K562 (cell line): ENCODE data around the gene NEFH. TPM values are rescaled to one million over a fixed set of nuclear protein-coding genes. Genes with fewer than 3 reads are reported as not detected.

Experiments
- MCM3 ChIP-seq: fragments of 450-650 bp; IDR thresholded peaks from 2 replicates; pipeline ENCODE4 v1.6.1; 2016
- RAD51 ChIP-seq: fragments of 450-650 bp; IDR thresholded peaks from 2 replicates; pipeline ENCODE4 v1.7.1; 2016; ENCODE audit warnings: low read depth, mild to moderate bottlenecking, borderline replicate concordance
- TBL1XR1 ChIP-seq, 2 experiments: IDR thresholded peaks; 2 replicates each; pipeline ENCODE4 v1.6.1; 2012; ENCODE audit warnings: improper control_type of control experiment in 2 of 2, low read length in 2 of 2, mild to moderate bottlenecking in 1 of 2
- polyA plus RNA-seq, 8 experiments: library from polyadenylated mRNA; depleted of rRNA in 4 of 8; stranded (reverse) in 5 of 8; unstranded in 3 of 8; fragments of >200 nt; fragmentation: Nextera tagmentation in 2 of 8; fragmentation: Illumina TruSeq in 1 of 8; extraction: Ambion mirVana in 2 of 8; extraction: Trizol in 1 of 8; gene quantifications; 2 replicates each; pipeline versions ENCODE4 v1.2.1 to v1.2.3, GENCODE V29; 2011 to 2014; ENCODE audit warnings: inconsistent platforms in 1 of 8, missing spikeins in 1 of 8
- total RNA-seq, 7 experiments: library from RNA; depleted of rRNA in 6 of 7; stranded (reverse); fragments of >200 nt in 6 of 7; fragmentation: Illumina TruSeq in 2 of 7; extraction: Trizol in 2 of 7; gene quantifications; 2 replicates each; pipeline versions ENCODE4 v1.2.1 to v1.2.3, GENCODE V29; 2011 to 2021; ENCODE audit warnings: low replicate concordance in 1 of 7
- TF ChIP-seq, protein P1 (sequence below): fragments of 450-650 bp; IDR thresholded peaks from 2 replicates; pipeline ENCODE4 v1.6.1; 2016; ENCODE audit warnings: borderline replicate concordance
- TF ChIP-seq, protein P2 (sequence below): fragments of 450-650 bp; IDR thresholded peaks from 2 replicates; pipeline ENCODE4 v1.6.1; 2016; ENCODE audit warnings: mild to moderate bottlenecking, moderate library complexity

NEFH gene
- total and polyA plus RNA-seq, 9 of the 15 experiments (the other 6 are each of a cell fraction or from before 2014, with no cell fraction given) = 2.3 to 26.9 (median 10.8) TPM

DNA sequence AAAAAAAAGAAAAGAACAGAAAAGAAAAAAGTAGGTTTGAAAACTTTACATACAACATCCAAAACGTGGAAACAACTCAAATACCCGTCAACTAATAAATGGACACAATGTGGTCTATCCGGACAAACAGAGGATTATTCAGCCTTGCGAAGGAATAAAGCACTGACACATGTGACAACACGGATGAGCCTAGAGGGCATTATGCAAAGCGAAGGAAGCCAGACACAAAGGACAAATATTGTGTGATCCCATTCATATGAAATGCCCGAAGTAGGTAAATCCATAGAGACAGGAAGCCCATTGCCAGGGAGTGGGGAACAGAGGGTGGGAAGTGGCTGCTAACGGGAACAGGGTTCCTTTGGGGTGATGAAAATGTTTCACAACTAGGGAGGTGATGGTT is 29.8 kb upstream of the NEFH start (continued):
- TF ChIP-seq, protein P1, sequence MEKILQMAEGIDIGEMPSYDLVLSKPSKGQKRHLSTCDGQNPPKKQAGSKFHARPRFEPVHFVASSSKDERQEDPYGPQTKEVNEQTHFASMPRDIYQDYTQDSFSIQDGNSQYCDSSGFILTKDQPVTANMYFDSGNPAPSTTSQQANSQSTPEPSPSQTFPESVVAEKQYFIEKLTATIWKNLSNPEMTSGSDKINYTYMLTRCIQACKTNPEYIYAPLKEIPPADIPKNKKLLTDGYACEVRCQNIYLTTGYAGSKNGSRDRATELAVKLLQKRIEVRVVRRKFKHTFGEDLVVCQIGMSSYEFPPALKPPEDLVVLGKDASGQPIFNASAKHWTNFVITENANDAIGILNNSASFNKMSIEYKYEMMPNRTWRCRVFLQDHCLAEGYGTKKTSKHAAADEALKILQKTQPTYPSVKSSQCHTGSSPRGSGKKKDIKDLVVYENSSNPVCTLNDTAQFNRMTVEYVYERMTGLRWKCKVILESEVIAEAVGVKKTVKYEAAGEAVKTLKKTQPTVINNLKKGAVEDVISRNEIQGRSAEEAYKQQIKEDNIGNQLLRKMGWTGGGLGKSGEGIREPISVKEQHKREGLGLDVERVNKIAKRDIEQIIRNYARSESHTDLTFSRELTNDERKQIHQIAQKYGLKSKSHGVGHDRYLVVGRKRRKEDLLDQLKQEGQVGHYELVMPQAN = no peak
- TF ChIP-seq MCM3 = no peak
- no peak for TF ChIP-seq TBL1XR1 (IDR thresholded peaks at IDR 0.05; ENCODE audit: low read length in 2 of 2)
- no peak for TF ChIP-seq RAD51
- TF ChIP-seq, protein P2, sequence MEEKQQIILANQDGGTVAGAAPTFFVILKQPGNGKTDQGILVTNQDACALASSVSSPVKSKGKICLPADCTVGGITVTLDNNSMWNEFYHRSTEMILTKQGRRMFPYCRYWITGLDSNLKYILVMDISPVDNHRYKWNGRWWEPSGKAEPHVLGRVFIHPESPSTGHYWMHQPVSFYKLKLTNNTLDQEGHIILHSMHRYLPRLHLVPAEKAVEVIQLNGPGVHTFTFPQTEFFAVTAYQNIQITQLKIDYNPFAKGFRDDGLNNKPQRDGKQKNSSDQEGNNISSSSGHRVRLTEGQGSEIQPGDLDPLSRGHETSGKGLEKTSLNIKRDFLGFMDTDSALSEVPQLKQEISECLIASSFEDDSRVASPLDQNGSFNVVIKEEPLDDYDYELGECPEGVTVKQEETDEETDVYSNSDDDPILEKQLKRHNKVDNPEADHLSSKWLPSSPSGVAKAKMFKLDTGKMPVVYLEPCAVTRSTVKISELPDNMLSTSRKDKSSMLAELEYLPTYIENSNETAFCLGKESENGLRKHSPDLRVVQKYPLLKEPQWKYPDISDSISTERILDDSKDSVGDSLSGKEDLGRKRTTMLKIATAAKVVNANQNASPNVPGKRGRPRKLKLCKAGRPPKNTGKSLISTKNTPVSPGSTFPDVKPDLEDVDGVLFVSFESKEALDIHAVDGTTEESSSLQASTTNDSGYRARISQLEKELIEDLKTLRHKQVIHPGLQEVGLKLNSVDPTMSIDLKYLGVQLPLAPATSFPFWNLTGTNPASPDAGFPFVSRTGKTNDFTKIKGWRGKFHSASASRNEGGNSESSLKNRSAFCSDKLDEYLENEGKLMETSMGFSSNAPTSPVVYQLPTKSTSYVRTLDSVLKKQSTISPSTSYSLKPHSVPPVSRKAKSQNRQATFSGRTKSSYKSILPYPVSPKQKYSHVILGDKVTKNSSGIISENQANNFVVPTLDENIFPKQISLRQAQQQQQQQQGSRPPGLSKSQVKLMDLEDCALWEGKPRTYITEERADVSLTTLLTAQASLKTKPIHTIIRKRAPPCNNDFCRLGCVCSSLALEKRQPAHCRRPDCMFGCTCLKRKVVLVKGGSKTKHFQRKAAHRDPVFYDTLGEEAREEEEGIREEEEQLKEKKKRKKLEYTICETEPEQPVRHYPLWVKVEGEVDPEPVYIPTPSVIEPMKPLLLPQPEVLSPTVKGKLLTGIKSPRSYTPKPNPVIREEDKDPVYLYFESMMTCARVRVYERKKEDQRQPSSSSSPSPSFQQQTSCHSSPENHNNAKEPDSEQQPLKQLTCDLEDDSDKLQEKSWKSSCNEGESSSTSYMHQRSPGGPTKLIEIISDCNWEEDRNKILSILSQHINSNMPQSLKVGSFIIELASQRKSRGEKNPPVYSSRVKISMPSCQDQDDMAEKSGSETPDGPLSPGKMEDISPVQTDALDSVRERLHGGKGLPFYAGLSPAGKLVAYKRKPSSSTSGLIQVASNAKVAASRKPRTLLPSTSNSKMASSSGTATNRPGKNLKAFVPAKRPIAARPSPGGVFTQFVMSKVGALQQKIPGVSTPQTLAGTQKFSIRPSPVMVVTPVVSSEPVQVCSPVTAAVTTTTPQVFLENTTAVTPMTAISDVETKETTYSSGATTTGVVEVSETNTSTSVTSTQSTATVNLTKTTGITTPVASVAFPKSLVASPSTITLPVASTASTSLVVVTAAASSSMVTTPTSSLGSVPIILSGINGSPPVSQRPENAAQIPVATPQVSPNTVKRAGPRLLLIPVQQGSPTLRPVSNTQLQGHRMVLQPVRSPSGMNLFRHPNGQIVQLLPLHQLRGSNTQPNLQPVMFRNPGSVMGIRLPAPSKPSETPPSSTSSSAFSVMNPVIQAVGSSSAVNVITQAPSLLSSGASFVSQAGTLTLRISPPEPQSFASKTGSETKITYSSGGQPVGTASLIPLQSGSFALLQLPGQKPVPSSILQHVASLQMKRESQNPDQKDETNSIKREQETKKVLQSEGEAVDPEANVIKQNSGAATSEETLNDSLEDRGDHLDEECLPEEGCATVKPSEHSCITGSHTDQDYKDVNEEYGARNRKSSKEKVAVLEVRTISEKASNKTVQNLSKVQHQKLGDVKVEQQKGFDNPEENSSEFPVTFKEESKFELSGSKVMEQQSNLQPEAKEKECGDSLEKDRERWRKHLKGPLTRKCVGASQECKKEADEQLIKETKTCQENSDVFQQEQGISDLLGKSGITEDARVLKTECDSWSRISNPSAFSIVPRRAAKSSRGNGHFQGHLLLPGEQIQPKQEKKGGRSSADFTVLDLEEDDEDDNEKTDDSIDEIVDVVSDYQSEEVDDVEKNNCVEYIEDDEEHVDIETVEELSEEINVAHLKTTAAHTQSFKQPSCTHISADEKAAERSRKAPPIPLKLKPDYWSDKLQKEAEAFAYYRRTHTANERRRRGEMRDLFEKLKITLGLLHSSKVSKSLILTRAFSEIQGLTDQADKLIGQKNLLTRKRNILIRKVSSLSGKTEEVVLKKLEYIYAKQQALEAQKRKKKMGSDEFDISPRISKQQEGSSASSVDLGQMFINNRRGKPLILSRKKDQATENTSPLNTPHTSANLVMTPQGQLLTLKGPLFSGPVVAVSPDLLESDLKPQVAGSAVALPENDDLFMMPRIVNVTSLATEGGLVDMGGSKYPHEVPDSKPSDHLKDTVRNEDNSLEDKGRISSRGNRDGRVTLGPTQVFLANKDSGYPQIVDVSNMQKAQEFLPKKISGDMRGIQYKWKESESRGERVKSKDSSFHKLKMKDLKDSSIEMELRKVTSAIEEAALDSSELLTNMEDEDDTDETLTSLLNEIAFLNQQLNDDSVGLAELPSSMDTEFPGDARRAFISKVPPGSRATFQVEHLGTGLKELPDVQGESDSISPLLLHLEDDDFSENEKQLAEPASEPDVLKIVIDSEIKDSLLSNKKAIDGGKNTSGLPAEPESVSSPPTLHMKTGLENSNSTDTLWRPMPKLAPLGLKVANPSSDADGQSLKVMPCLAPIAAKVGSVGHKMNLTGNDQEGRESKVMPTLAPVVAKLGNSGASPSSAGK = no peak
- TF ChIP-seq, all 486 proteins: peak for 0
